Loucy (cell line): Measurements from ENCODE around the gene ATG16L2.
"Not testable (repeated sequence)": the region's sequence is repeated elsewhere in the genome, so short reads cannot be mapped to it uniquely, and the experiment has no call there.

ENCODE experiments used
- H2AFZ ChIP-seq: fragments of 200-600 bp; sonication (generic); 2 replicates; pipeline ENCODE4 v1.6.0; 2016; ENCODE audit warnings: antibody characterized with exemption, mild to moderate bottlenecking, low read length, moderate library complexity
- H3F3A ChIP-seq: fragments of 200-600 bp; 2 replicates; pipeline ENCODE4 v1.6.0; 2016; ENCODE audit warnings: antibody characterized with exemption, low read depth, mild to moderate bottlenecking
- H3K27me3 ChIP-seq: fragments of 200-600 bp; sonication (generic); 2 replicates; pipeline ENCODE4 v1.6.1; 2014; ENCODE audit warnings: low read length, mild to moderate bottlenecking; ENCODE audit not compliant: insufficient read depth, poor library complexity, severe bottlenecking
- H3K36me3 ChIP-seq: fragments of 200-600 bp; sonication (generic); 2 replicates; pipeline ENCODE4 v1.6.1; 2016; ENCODE audit warnings: low read length; ENCODE audit not compliant: insufficient read depth
- H3K4me1 ChIP-seq: fragments of 200-600 bp; sonication (generic); 2 replicates; pipeline ENCODE4 v1.5.1; 2014; ENCODE audit warnings: low read length, mild to moderate bottlenecking; ENCODE audit not compliant: insufficient read depth, poor library complexity, severe bottlenecking
- H3K4me2 ChIP-seq: fragments of 200-600 bp; sonication (generic); 2 replicates; pipeline ENCODE4 v1.6.0; 2014; ENCODE audit warnings: antibody characterized with exemption, low read length, low read depth, mild to moderate bottlenecking; ENCODE audit not compliant: poor library complexity, severe bottlenecking
- H3K4me3 ChIP-seq: fragments of 200-600 bp; sonication (generic); 2 replicates; pipeline ENCODE4 v1.5.1; 2014; ENCODE audit warnings: low read length, mild to moderate bottlenecking, mixed read lengths; ENCODE audit not compliant: poor library complexity, severe bottlenecking
- H3K79me2 ChIP-seq: fragments of 200-600 bp; sonication (generic); 2 replicates; pipeline ENCODE4 v1.6.1; 2014; ENCODE audit warnings: low read length; ENCODE audit not compliant: insufficient read depth
- H3K9ac ChIP-seq: fragments of 200-600 bp; sonication (generic); 2 replicates; pipeline ENCODE4 v1.6.0; 2014; ENCODE audit warnings: mild to moderate bottlenecking, low read depth, low read length, moderate library complexity; ENCODE audit not compliant: poor library complexity, severe bottlenecking
- H3K9me2 ChIP-seq: fragments of 200-600 bp; sonication (generic); replicated peaks from 2 replicates; pipeline ENCODE4 v1.6.1; 2016; ENCODE audit warnings: low read depth, low read length, mixed read lengths
- H3K9me3 ChIP-seq: fragments of 200-600 bp; sonication (generic); 2 replicates; pipeline ENCODE4 v1.6.1; 2014; ENCODE audit warnings: mild to moderate bottlenecking, antibody characterized with exemption, low read length, low read depth; ENCODE audit not compliant: insufficient read depth
- H4K20me1 ChIP-seq: fragments of 200-600 bp; sonication (generic); 2 replicates; pipeline ENCODE4 v1.6.0; 2014; ENCODE audit warnings: antibody characterized with exemption, low read length, mild to moderate bottlenecking; ENCODE audit not compliant: insufficient read depth, poor library complexity, severe bottlenecking
- CTCF ChIP-seq: fragments of 200-600 bp; sonication (generic); conservative IDR thresholded peaks from 2 replicates; pipeline ENCODE4 v1.5.1; 2014; ENCODE audit warnings: mild to moderate bottlenecking, antibody characterized with exemption, low read length
- EZH2phosphoT487 ChIP-seq: fragments of 200-600 bp; IDR thresholded peaks from 2 replicates; pipeline ENCODE4 v1.6.1; 2018; ENCODE audit warnings: antibody characterized with exemption, mild to moderate bottlenecking, moderate library complexity, borderline replicate concordance

Gene ATG16L2

GRCh38 chr11:72825661-72826060 is 11.4 kb downstream of the ATG16L2 start:
- no peaks in the 10 kb centered on the region for H4K20me1 ChIP-seq
- H3K9me3 ChIP-seq, result no peaks in the 10 kb centered on the region
- no peaks in the 10 kb centered on the region for H3K27me3 ChIP-seq
- no peaks in the 10 kb centered on the region; the same call in 1 of the 2 replicates for H3K79me2 ChIP-seq
- H3K4me1 ChIP-seq, result no peaks in the 10 kb centered on the region
- no peak overlapping the region for H2AFZ ChIP-seq
- peaks cover 51% of the 10 kb centered on the region; the same call in 1 of the 2 replicates for H3K36me3 ChIP-seq
- no peak overlapping the region for H3K4me3 ChIP-seq
- no peak overlapping the region for H3K4me2 ChIP-seq
- H3K9ac ChIP-seq, result no peak overlapping the region
- no peaks in the 10 kb centered on the region for H3K9me2 ChIP-seq
- no peaks in the 10 kb centered on the region for H3F3A ChIP-seq
- TF ChIP-seq CTCF (no peak), EZH2phosphoT487 (no peak)

GRCh38 chr11:72826191-72826941 is 12.2 kb downstream of the ATG16L2 start:
- no peak overlapping the region for H3K4me2 ChIP-seq
- H3K36me3 ChIP-seq, result peaks cover 44% of the 10 kb centered on the region; the same call in 1 of the 2 replicates
- no peaks in the 10 kb centered on the region for H3F3A ChIP-seq
- no peak overlapping the region for H2AFZ ChIP-seq
- no peaks in the 10 kb centered on the region for H3K27me3 ChIP-seq
- no peak overlapping the region for H3K4me3 ChIP-seq
- H3K9ac ChIP-seq, result no peak overlapping the region
- no peaks in the 10 kb centered on the region for H4K20me1 ChIP-seq
- H3K9me2 ChIP-seq, result no peaks in the 10 kb centered on the region
- no peaks in the 10 kb centered on the region; the same call in 1 of the 2 replicates for H3K79me2 ChIP-seq
- no peaks in the 10 kb centered on the region for H3K9me3 ChIP-seq
- H3K4me1 ChIP-seq, result no peaks in the 10 kb centered on the region
- TF ChIP-seq CTCF (no peak), EZH2phosphoT487 (no peak)

- Histone ChIP-seq H3K4me1 (no peaks in the 10 kb centered on the region), H3K4me2 (no peak overlapping the region), H3F3A (no peaks in the 10 kb centered on the region), H3K4me3 (no peak overlapping the region), H3K9me2 (no peaks in the 10 kb centered on the region), H3K9ac (no peak overlapping the region), H4K20me1 (no peaks in the 10 kb centered on the region), H3K79me2 (no peaks in the 10 kb centered on the region; the same call in 1 of the 2 replicates), H3K27me3 (no peaks in the 10 kb centered on the region), H3K9me3 (no peaks in the 10 kb centered on the region), H3K36me3 (peaks cover 47% of the 10 kb centered on the region; the same call in 1 of the 2 replicates), H2AFZ (no peak overlapping the region)
- TF ChIP-seq CTCF, result no peak
- TF ChIP-seq EZH2phosphoT487, result no peak
Observed at GRCh38 chr11:72826942-72827480, 12.8 kb downstream of the ATG16L2 start.

GRCh38 chr11:72827656-72828055 is 13.4 kb downstream of the ATG16L2 start:
- not testable (repeated sequence) for H2AFZ ChIP-seq, H3K4me1 ChIP-seq, H4K20me1 ChIP-seq, H3K4me3 ChIP-seq, H3K79me2 ChIP-seq, H3K9ac ChIP-seq, H3K4me2 ChIP-seq, H3K9me2 ChIP-seq, H3K27me3 ChIP-seq, H3K9me3 ChIP-seq, H3F3A ChIP-seq
- peaks cover 46% of the 10 kb centered on the region; the same call in 1 of the 2 replicates for H3K36me3 ChIP-seq
